ENCODE data around the gene CTIF. TPM values are rescaled to one million over a fixed set of nuclear protein-coding genes. Genes with fewer than 3 reads are reported as not detected.

Gene CTIF
- total RNA-seq, 1 donor from 2014 or later = 137 TPM

- no peaks in the 10 kb centered on the region for H3K36me3 Mint-ChIP-seq (ENCODE audit: unreplicated experiment)
- no peaks in the 10 kb centered on the region for H3K4me1 Mint-ChIP-seq (ENCODE audit: low read depth, unreplicated experiment)
Measured at GRCh38 chr18:48527461-48527860, 11.4 kb upstream of the CTIF start.

GRCh38 chr18:48528861-48529260 lies 10.0 kb upstream of the CTIF start:
- Mint-ChIP-seq H3K4me3 (ENCODE audit: unreplicated experiment) (no peak overlapping the region), H3K9me3 (ENCODE audit: unreplicated experiment) (peaks cover 2% of the 10 kb centered on the region), H3K27me3 (ENCODE audit: unreplicated experiment) (peaks cover 3% of the 10 kb centered on the region), H3K36me3 (ENCODE audit: unreplicated experiment) (no peaks in the 10 kb centered on the region), H3K27ac (ENCODE audit: unreplicated experiment) (no peak overlapping the region), H3K4me1 (ENCODE audit: low read depth, unreplicated experiment) (no peaks in the 10 kb centered on the region)
- TF ChIP-seq, protein P1, sequence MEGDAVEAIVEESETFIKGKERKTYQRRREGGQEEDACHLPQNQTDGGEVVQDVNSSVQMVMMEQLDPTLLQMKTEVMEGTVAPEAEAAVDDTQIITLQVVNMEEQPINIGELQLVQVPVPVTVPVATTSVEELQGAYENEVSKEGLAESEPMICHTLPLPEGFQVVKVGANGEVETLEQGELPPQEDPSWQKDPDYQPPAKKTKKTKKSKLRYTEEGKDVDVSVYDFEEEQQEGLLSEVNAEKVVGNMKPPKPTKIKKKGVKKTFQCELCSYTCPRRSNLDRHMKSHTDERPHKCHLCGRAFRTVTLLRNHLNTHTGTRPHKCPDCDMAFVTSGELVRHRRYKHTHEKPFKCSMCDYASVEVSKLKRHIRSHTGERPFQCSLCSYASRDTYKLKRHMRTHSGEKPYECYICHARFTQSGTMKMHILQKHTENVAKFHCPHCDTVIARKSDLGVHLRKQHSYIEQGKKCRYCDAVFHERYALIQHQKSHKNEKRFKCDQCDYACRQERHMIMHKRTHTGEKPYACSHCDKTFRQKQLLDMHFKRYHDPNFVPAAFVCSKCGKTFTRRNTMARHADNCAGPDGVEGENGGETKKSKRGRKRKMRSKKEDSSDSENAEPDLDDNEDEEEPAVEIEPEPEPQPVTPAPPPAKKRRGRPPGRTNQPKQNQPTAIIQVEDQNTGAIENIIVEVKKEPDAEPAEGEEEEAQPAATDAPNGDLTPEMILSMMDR (IDR thresholded peaks at IDR 0.05; ENCODE audit: partially characterized antibody, unreplicated experiment) = no peak
- DNase-seq = no peak

More at GRCh38 chr18:48527461-48527860, 11.4 kb upstream of the CTIF start:
- Mint-ChIP-seq H3K27ac (ENCODE audit: unreplicated experiment) (no peak overlapping the region), H3K27me3 (ENCODE audit: unreplicated experiment) (no peaks in the 10 kb centered on the region), H3K4me3 (ENCODE audit: unreplicated experiment) (no peak overlapping the region), H3K9me3 (ENCODE audit: unreplicated experiment) (peaks cover 4% of the 10 kb centered on the region)
- DNase-seq = no peak
- TF ChIP-seq, protein P1 (IDR thresholded peaks at IDR 0.05; ENCODE audit: partially characterized antibody, unreplicated experiment) = no peak

DNA sequence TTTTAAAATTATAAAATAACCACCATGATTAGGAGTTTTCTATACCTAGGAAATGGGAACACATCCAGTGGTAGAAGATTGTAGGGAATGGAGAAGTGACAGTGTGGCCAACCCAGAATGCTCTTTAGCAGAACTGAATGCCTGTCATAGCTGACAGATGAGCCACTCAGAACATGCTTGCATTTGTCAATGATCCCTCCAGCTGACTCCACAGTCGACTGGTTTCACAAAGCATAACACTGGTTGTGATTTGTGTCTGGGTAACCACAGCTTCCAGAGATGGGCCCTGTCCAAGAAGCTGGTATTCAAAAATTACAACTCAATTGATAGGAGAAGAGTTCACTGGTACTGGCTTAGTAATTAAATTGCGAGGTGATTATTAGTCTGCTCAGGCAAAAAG lies 9.0 kb upstream of the CTIF start:
- H3K27me3 Mint-ChIP-seq (ENCODE audit: unreplicated experiment) = peaks cover 3% of the 10 kb centered on the region
- no peaks in the 10 kb centered on the region for H3K36me3 Mint-ChIP-seq (ENCODE audit: unreplicated experiment)
- TF ChIP-seq, protein P1 (IDR thresholded peaks at IDR 0.05; ENCODE audit: partially characterized antibody, unreplicated experiment) = no peak
- no peak overlapping the region for H3K27ac Mint-ChIP-seq (ENCODE audit: unreplicated experiment)
- no peak for DNase-seq
- no peaks in the 10 kb centered on the region for H3K4me1 Mint-ChIP-seq (ENCODE audit: low read depth, unreplicated experiment)
- no peak overlapping the region for H3K4me3 Mint-ChIP-seq (ENCODE audit: unreplicated experiment)
- peaks cover 2% of the 10 kb centered on the region for H3K9me3 Mint-ChIP-seq (ENCODE audit: unreplicated experiment)

DNA sequence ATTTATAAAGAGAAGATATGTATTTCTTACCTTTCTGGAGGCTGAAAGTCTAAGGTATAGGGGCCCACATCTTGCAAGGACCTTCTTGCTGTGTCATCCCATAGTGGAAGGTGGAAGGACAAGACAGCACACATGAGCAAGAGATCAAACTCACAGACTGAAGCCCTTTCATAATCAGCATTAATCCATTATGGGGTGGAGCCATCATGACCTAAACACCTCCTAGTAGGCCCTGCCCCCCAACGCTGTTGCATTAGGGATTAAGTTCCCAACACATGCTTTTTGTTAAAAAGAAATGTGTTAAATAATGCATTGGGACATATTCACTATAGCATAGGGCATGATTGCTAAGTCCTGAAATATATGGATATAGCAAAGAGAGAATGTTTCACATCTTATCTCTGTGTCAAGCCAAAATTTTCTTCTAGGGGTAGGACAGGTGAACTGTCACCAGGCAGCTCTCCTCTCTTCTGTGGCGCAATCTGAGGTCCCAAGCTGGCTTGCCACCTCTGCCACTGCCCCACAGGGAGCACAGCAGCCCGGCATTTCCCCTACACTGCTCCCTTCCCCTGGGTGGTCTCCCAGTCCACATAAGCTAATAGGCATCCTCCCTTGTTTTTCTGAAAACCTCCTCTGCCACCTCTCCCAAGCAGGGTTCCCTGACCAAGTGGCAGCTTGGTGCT lies 8.3 kb upstream of the CTIF start:
- H3K4me1 Mint-ChIP-seq (ENCODE audit: low read depth, unreplicated experiment) = no peaks in the 10 kb centered on the region
- DNase-seq = no peak
- H3K27ac Mint-ChIP-seq (ENCODE audit: unreplicated experiment) = no peak overlapping the region
- H3K27me3 Mint-ChIP-seq (ENCODE audit: unreplicated experiment) = peaks cover 3% of the 10 kb centered on the region
- H3K9me3 Mint-ChIP-seq (ENCODE audit: unreplicated experiment) = peaks cover 2% of the 10 kb centered on the region
- no peak overlapping the region for H3K4me3 Mint-ChIP-seq (ENCODE audit: unreplicated experiment)
- TF ChIP-seq, protein P1 (IDR thresholded peaks at IDR 0.05; ENCODE audit: partially characterized antibody, unreplicated experiment) = no peak
- no peaks in the 10 kb centered on the region for H3K36me3 Mint-ChIP-seq (ENCODE audit: unreplicated experiment)

DNA sequence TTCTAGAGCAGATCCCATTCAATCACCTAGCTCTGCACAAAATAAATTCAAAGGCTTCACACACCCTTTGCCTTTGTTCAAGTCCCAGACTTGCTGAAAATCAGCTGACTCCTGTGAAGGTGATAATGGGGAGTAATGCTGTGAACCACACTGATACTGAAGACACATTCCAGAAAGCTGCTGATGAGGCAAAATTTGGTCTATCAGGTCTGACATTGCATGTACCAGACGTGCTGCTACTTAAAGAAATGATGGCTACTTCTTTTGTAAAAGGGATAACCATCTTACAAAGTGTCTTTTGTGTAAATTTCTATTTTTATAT lies 7.8 kb upstream of the CTIF start:
- Mint-ChIP-seq H3K9me3 (ENCODE audit: unreplicated experiment) (peaks cover 2% of the 10 kb centered on the region), H3K27me3 (ENCODE audit: unreplicated experiment) (peaks cover 4% of the 10 kb centered on the region), H3K4me3 (ENCODE audit: unreplicated experiment) (no peak overlapping the region), H3K4me1 (ENCODE audit: low read depth, unreplicated experiment) (no peaks in the 10 kb centered on the region), H3K36me3 (ENCODE audit: unreplicated experiment) (no peaks in the 10 kb centered on the region), H3K27ac (ENCODE audit: unreplicated experiment) (no peak overlapping the region)
- DNase-seq = no peak
- TF ChIP-seq, protein P1 (IDR thresholded peaks at IDR 0.05; ENCODE audit: partially characterized antibody, unreplicated experiment) = no peak
